Activated CD8-positive, alpha-beta memory T cell treated with anti-CD3 and anti-CD28 coated beads, Interleukin-2, amount 50 U/mL, for 4 hours (primary cell): ENCODE data around the gene KIF20B.
"Not testable (repeated sequence)": the region's sequence is repeated elsewhere in the genome, so short reads cannot be mapped to it uniquely, and the experiment has no call there.

Experiments
- DNase-seq: peaks from one replicate; pipeline ENCODE4 v3.0.0-alpha.2; 2020

Gene KIF20B

GRCh38 chr10:89789188-89789877 lies 87.9 kb downstream of the KIF20B start:
- DNase-seq = no peak

GRCh38 chr10:89792187-89792586 lies 90.8 kb downstream of the KIF20B start:
- no peak for DNase-seq

GRCh38 chr10:89793649-89794254 lies 92.4 kb downstream of the KIF20B start:
- peak; percentile 16 for DNase-seq

DNA sequence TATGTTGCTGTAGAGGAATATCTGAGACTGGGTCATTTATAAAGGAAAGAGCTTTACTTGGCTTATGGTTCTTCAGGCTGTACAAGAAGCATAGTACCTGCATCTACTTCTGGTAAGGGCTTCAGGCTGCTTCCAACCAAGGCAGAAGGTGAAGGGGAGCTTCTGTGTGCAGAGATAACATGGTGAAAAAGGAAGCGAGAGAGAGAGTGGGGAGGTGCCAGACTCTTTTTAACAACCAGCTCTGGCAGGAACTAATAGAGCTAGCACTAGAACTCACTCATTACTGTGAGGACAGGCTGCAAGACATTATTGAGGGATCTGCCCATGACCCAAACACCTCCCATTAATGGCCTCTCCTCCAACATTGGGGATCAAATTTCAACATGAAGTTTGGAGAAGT lies 94.5 kb downstream of the KIF20B start:
- DNase-seq = no peak

DNA sequence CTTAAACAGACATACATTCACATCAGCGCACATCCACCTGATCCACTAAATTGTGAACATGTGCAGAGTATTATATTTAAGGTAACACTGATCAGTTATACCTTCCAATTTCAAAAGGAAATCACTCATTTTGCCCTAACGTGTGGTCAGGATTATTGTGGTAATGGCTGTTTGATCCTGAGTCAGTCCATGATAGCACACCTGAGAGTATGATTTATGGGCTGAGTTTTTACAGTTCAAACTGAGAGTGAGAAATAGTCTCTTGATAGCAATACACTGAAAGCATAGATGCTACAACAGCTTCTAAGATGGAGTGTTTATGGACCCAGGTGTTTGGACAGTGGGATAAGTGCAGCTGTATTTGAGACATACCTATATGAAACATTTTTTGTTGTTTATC lies 96.7 kb downstream of the KIF20B start:
- no peak for DNase-seq

GRCh38 chr10:89799573-89799972 lies 98.2 kb downstream of the KIF20B start:
- no peak for DNase-seq

GRCh38 chr10:89805599-89806013 lies 104.2 kb downstream of the KIF20B start:
- DNase-seq = no peak

- no peak for DNase-seq
Observed at GRCh38 chr10:89808842-89809241, 107.5 kb downstream of the KIF20B start.

- DNase-seq = no peak
Observed at GRCh38 chr10:89809766-89810165, 108.4 kb downstream of the KIF20B start.

DNA sequence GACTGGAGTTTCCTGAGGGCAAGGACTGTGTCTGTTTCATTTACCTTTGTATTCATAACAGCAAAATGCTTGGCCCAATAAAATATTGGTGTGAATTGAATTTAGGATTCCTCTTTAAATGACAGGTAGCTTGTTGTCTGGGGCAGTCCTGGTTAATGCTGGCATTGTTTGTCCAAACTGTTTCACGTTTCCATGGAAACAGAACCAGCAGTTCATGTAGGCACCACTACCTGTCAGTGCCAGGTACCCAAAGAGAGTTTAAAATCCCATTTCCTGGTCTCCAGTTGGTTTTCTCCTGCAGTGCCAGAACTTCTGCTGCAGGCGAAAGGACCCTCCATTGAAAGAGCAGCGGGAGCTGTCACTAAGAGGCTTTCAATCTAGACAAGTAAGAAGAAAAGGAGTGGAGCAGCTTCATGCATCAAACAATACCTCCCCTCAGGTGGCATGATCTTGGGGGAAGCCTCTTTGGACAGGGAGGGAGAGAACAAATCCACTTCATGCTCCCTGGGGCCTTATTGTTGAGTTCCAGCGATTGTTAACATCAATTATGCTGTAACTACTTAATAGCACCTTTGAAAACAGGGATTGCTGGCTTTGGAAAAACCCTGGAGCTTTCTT lies 109.6 kb downstream of the KIF20B start:
- DNase-seq = no peak

DNA sequence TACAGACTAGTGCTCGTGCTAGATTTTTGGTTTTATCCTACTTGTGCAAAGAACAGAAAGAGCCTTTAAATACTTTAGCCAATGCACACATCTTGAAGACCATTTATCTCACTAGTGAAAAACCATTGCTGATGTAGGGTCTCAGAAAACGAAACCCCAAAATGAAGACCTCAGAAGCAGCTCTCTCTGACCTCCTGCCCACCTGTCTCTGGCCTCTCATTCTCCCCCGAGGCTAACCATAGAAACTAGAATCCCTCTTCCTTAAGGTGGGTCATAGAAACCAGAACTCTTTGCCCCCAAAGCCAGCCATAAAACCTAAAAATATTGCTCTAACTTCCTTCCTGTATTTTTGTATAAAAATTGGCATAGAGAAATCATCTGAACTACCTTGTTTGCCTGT lies 112.2 kb downstream of the KIF20B start:
- no peak for DNase-seq

DNA sequence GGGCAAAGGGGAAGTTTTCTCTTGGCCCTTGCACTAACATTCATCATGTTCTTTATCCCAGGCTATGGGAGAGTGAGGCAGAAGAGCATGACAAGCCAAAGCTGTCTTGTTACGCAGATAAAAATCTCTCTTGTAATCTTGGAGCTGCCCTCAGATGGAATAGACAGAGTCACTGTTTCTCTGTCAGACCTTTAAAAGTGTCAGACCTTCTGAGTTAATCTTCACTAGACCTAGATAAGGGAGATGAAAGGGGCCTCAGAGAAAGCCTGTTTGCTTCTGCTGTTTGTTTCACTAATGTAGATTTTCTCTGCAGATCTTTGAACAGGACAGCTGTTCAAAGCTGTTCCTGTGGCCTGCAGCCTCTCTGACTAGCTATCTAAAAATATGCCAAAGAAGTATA lies 112.9 kb downstream of the KIF20B start:
- no peak for DNase-seq

DNA sequence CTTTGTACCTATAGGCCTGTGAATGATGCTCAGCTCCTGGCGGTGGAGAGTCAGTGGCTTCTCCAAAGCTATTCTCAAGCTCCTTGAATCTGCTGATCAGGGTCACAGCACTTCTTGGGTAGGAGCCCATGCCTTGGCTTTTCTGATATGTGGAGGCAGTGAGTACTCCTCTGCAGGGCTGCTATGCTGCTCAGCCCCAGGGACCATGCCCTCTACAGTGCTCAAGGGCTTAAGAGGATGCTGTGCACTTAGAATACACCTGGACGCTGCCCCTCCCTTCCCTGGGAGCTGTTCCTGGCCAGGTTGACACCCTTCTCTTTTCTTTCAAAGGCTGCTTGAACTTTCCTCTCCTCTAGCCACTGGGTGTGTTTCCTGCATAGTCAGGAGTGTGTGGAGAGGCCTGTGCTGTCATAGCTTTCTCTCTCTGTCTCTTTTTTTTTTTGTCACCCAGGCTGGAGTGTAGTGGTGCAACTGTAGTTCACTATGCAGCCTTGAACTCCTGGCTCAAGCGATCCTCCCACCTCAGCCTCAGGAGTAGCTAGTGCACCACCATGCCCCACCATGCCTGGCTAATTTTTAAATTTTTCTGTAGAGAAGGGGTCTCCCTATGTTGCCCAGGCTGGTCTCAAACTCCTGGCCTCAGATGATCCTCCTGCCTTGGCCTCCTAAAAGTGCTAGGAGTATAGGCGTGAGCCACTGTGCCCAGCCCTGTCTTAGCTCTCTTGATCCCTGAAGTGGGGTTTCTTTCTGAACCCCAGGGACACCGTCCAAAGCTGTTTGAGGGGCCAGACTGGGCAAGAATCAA lies 113.9 kb downstream of the KIF20B start:
- DNase-seq = no peak

DNA sequence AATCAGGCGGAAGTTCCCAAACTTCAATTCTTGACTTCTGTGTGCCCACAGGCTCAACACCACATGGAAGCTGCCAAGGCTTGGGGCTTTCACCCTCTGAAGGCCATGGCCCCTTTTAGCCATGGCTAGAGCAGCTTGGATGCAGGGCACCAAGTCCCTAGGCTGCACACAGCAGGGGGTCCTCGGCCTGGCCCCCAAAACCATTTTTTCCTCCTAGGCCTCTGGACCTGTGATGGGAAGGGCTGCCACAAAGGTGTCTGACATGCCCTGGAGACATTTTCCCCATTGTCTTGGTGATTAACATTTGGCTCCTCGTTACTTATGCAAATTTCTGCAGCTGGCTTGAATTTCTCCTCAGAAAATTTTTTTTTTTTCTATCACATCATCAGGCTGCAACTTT lies 117.6 kb downstream of the KIF20B start:
- not testable (repeated sequence) for DNase-seq
